Fibroblast of pulmonary artery (primary cell): ENCODE data around the gene GALNTL6.

Experiments
- DNase-seq: peaks from one replicate; pipeline ENCODE4 v3.0.0-alpha.2; 2010; ENCODE audit warnings: low read depth
- H3K4me3 ChIP-seq: replicated peaks from 2 replicates; pipeline ENCODE4 v1.5.1; 2011; ENCODE audit warnings: low read depth, mild to moderate bottlenecking, control low read depth, low read length, moderate library complexity
- TF ChIP-seq, protein P1 (sequence below): IDR thresholded peaks from 2 replicates; pipeline ENCODE4 v1.5.1; 2011; ENCODE audit warnings: mild to moderate bottlenecking, control low read depth, low read length, inconsistent platforms; ENCODE audit errors: missing control alignments

Gene GALNTL6

DNA sequence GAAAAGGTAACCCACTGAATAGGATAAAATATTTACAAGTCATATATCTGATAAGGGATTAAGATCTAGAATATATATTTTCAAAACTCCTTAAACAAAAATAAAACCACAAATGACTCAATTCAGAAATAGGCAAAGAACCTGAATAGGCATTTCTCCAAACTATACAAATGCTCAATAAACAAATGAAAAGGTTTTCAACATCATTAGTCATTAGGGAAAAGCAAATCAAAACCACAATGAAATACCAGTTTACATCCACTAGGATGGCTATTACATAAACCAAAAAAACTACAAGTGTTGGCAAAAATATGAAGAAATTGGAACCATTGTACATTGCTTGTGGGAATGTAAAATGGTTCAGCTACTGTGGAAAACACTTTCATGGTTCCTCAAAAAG lies 1188.4 kb downstream of the GALNTL6 start:
- peak; percentile 65 for DNase-seq
- no peak overlapping the region for H3K4me3 ChIP-seq
- TF ChIP-seq, protein P1, sequence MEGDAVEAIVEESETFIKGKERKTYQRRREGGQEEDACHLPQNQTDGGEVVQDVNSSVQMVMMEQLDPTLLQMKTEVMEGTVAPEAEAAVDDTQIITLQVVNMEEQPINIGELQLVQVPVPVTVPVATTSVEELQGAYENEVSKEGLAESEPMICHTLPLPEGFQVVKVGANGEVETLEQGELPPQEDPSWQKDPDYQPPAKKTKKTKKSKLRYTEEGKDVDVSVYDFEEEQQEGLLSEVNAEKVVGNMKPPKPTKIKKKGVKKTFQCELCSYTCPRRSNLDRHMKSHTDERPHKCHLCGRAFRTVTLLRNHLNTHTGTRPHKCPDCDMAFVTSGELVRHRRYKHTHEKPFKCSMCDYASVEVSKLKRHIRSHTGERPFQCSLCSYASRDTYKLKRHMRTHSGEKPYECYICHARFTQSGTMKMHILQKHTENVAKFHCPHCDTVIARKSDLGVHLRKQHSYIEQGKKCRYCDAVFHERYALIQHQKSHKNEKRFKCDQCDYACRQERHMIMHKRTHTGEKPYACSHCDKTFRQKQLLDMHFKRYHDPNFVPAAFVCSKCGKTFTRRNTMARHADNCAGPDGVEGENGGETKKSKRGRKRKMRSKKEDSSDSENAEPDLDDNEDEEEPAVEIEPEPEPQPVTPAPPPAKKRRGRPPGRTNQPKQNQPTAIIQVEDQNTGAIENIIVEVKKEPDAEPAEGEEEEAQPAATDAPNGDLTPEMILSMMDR, result peak; percentile 3

DNA sequence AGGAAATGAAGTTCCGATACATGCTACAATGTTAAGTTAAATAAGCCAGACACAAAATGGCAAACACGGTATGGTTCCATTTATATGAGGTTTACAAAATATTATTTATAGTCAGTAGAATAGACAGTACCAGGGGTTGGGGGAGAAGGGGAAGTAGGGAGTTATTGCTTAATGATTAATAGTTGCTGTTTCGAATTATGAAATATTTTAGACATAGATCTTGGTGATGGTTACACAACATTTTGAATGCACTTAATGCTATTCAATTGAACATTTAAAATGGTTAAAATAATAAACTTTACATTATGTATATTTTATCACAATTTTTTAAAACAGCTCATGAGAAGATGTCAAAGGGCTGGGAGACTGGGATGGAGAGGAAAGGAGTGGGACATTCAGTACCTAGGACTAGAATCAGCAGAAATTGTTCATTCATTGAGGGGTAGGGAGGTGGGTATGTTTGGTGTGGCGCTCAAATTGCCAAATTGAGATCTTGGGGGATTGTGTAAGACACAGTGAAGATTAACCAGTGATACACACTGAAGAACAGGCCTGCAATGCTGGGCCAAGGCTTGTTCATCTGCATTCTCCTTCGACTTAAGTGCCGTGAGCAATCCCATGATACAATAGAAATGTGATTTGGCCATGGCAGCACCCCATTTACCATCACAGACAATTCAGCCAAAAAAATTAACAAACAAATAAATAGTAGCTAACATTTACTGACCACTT lies 1189.8 kb downstream of the GALNTL6 start:
- no peak for DNase-seq
- TF ChIP-seq, protein P1, result no peak
- no peak overlapping the region for H3K4me3 ChIP-seq

DNA sequence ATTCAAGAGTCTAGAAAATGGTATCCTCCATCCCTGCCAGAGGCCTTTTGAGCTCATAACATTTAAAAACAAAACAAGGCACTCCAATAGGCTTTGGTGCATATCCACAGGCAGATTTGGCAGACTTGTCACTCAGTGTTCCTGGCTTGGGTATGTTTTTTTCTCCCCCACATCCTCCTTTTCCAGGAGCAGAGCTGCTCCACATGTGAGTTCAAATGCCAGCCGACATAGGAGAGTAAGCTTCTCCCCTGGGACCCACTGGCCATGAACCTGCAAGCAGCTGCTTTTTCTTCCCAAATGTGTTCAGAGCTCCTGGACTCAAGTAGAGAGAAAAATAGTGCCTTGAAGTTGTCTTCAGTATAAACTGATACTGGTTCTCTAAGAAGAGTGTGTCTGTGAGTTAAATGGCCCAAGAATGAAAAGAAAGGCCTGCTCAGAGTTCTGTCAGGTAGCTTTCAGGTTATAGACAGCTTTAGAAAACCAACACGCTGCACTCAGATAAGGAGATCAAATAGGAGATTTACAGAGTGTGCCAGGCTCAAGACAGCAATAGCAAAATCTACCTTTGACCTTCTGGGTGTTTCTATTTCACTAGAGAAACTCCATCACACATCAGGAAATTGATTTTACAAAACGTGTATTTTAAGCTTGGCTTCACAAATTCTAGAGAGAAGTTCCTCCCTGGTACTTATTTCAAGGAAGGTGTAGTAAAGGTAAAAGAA lies 1192.9 kb downstream of the GALNTL6 start:
- H3K4me3 ChIP-seq, result no peak overlapping the region
- DNase-seq, result no peak
- TF ChIP-seq, protein P1, result no peak

DNA sequence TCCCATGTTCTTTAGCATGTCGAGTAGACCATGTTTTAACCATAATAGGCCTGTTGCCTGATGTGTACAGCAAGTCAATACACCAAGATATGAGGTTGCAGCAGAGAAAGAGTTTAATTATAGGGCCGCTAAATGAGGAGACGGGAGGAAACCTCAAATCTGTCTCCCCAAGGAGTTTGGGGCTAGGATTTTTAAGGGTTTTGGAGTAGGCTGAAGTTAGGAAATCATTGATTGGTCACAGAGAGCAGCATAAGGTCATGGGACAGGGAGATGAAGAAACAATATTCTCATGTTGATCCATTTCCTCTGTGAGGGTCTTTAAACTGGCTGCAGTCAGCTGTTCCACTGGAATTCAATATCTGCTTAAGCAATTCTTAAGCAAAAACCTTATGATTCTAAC lies 1195.2 kb downstream of the GALNTL6 start:
- TF ChIP-seq, protein P1, result no peak
- no peak overlapping the region for H3K4me3 ChIP-seq
- DNase-seq, result no peak

DNA sequence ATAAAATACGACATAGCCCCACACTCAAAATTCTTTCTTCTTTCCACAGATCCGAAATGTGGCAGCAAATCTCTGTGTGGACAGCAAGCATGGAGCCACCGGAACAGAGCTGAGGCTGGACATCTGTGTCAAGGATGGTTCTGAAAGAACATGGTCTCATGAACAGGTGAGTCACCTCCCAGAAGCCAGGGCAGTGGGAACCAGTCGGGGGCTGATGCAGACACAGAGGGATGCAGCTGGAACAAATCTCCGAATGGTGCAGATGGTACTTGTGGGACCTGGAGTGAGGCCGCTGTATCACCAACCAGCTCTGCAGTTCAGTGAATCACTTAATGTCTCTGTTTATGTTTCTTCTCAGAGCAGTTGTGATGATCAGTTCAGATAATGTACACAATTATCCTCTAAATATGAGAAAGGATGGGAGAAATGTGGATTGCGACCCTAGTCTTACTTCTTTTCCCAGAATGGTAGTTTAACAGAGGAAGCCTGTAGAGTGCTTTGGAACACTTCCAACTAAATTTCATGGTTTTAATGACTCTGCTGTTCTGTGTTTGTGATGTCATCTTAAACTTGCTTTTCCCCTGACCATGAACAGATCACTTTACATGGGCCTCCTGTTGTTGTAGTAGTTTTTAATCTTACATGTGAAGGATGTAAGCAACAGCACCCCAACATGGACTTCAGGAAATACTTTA lies 1196.1 kb downstream of the GALNTL6 start:
- TF ChIP-seq, protein P1, result no peak
- DNase-seq, result peak; percentile 36
- no peak overlapping the region for H3K4me3 ChIP-seq

DNA sequence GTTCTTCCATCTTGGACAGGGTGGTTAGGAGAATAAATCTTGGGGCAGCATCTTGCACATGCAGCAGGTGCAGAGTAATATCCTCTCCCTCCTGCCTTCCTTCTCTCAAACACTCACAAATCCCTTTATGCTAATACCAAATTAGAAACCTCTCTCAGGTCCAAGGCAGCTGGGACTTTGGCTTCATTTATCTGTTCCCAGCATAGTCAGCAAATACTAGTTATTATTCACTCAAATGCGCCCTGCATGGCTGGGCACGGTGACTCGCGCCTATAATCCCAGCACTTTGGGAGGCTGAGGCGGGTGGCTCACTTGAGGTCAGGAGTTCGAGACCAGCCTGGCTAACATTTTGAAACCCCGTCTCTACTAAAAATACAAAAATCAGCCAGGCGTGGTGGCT lies 1199.4 kb downstream of the GALNTL6 start:
- TF ChIP-seq, protein P1, result no peak
- H3K4me3 ChIP-seq, result no peak overlapping the region
- no peak for DNase-seq
